ENCODE measurements around the gene SNX33. TPM values are rescaled to one million over a fixed set of nuclear protein-coding genes. Genes with fewer than 3 reads are reported as not detected.

Gene SNX33
- polyA plus RNA-seq, 4 donors = 11.0 to 19.8 (median 15.2) TPM

GRCh38 chr15:75648156-75649000, 666 bp downstream of the SNX33 start:
- H3K4me3 ChIP-seq (ENCODE audit: low read depth in 1 of 3, low read length in 3 of 3) = peak overlapping the region; percentile 69 to 92 (median 86)
- H3K27me3 ChIP-seq (ENCODE audit: control insufficient read depth in 3 of 3, insufficient read depth in 3 of 3, low read length in 3 of 3) = no peaks in the 10 kb centered on the region
- peak in 1 of 2 donors; percentile 47 for DNase-seq
- peaks cover 0 to 43% (median 0%) of the 10 kb centered on the region in 3 donors for H3K36me3 ChIP-seq (ENCODE audit: control insufficient read depth in 3 of 3, insufficient read depth in 2 of 3, low read depth in 1 of 3, low read length in 3 of 3)
- 4 to 8% (median 7%) methylated on average over 33 to 34 of the region's 34 CpGs for WGBS, 3 donors
- H3K4me1 ChIP-seq (ENCODE audit: control insufficient read depth in 3 of 3, insufficient read depth in 2 of 3, low read depth in 1 of 3, low read length in 2 of 3) = peaks cover 4 to 53% (median 17%) of the 10 kb centered on the region in 3 donors
- no peak for FAIRE-seq
- H3K27ac ChIP-seq (ENCODE audit: low read depth in 1 of 3, low read length in 2 of 3) = peak overlapping the region; percentile 87 to 93 (median 89)
- no peaks in the 10 kb centered on the region for H3K9me3 ChIP-seq (ENCODE audit: control insufficient read depth in 2 of 2, insufficient read depth in 1 of 2, low read depth in 1 of 2, low read length in 1 of 2)

- Histone ChIP-seq H3K36me3 (ENCODE audit: control insufficient read depth in 3 of 3, insufficient read depth in 2 of 3, low read depth in 1 of 3, low read length in 3 of 3) (peaks cover 0 to 48% (median 0%) of the 10 kb centered on the region in 3 donors), H3K9me3 (ENCODE audit: control insufficient read depth in 2 of 2, insufficient read depth in 1 of 2, low read depth in 1 of 2, low read length in 1 of 2) (no peaks in the 10 kb centered on the region), H3K27me3 (ENCODE audit: control insufficient read depth in 3 of 3, insufficient read depth in 3 of 3, low read length in 3 of 3) (no peaks in the 10 kb centered on the region), H3K4me1 (ENCODE audit: control insufficient read depth in 3 of 3, insufficient read depth in 2 of 3, low read depth in 1 of 3, low read length in 2 of 3) (peaks cover 4 to 53% (median 17%) of the 10 kb centered on the region in 3 donors), H3K4me3 (ENCODE audit: low read depth in 1 of 3, low read length in 3 of 3) (peak overlapping the region in 2 of 3 donors; percentile 86 to 92), H3K27ac (ENCODE audit: low read depth in 1 of 3, low read length in 2 of 3) (peak overlapping the region in 2 of 3 donors; percentile 89 to 93)
- DNase-seq (no peak), FAIRE-seq (no peak)
- 67 to 76% (median 74%) methylated on average over 18 to 19 of the region's 19 CpGs for WGBS, 3 donors
These were observed 1.5 kb downstream of the SNX33 start for GRCh38 chr15:75649045-75649761.

GRCh38 chr15:75649848-75650247, 2.1 kb downstream of the SNX33 start:
- Histone ChIP-seq H3K27me3 (ENCODE audit: control insufficient read depth in 3 of 3, insufficient read depth in 3 of 3, low read length in 3 of 3) (no peaks in the 10 kb centered on the region), H3K4me1 (ENCODE audit: control insufficient read depth in 3 of 3, insufficient read depth in 2 of 3, low read depth in 1 of 3, low read length in 2 of 3) (peaks cover 4 to 58% (median 17%) of the 10 kb centered on the region in 3 donors), H3K36me3 (ENCODE audit: control insufficient read depth in 3 of 3, insufficient read depth in 2 of 3, low read depth in 1 of 3, low read length in 3 of 3) (peaks cover 0 to 53% (median 0%) of the 10 kb centered on the region in 3 donors), H3K27ac (ENCODE audit: low read depth in 1 of 3, low read length in 2 of 3) (no peak overlapping the region), H3K9me3 (ENCODE audit: control insufficient read depth in 2 of 2, insufficient read depth in 1 of 2, low read depth in 1 of 2, low read length in 1 of 2) (no peaks in the 10 kb centered on the region), H3K4me3 (ENCODE audit: low read depth in 1 of 3, low read length in 3 of 3) (peak overlapping the region in 1 of 3 donors; percentile 5)
- 90% methylated on average over 18 of the region's 18 CpGs for WGBS, 3 donors
- FAIRE-seq (no peak), DNase-seq (no peak)

GRCh38 chr15:75650908-75651809, 3.4 kb downstream of the SNX33 start:
- H3K9me3 ChIP-seq (ENCODE audit: control insufficient read depth in 2 of 2, insufficient read depth in 1 of 2, low read depth in 1 of 2, low read length in 1 of 2) = no peaks in the 10 kb centered on the region
- peak overlapping the region in 2 of 3 donors; percentile 34 to 63 for H3K27ac ChIP-seq (ENCODE audit: low read depth in 1 of 3, low read length in 2 of 3)
- H3K36me3 ChIP-seq (ENCODE audit: control insufficient read depth in 3 of 3, insufficient read depth in 2 of 3, low read depth in 1 of 3, low read length in 3 of 3) = peaks cover 0 to 60% (median 0%) of the 10 kb centered on the region in 3 donors
- DNase-seq = peak in 1 of 2 donors; percentile 64
- peaks cover 4 to 64% (median 17%) of the 10 kb centered on the region in 3 donors for H3K4me1 ChIP-seq (ENCODE audit: control insufficient read depth in 3 of 3, insufficient read depth in 2 of 3, low read depth in 1 of 3, low read length in 2 of 3)
- peak overlapping the region in 2 of 3 donors; percentile 5 to 26 for H3K4me3 ChIP-seq (ENCODE audit: low read depth in 1 of 3, low read length in 3 of 3)
- WGBS, 3 donors = 26 to 43% (median 27%) methylated on average over 9 of the region's 9 CpGs
- FAIRE-seq = no peak
- H3K27me3 ChIP-seq (ENCODE audit: control insufficient read depth in 3 of 3, insufficient read depth in 3 of 3, low read length in 3 of 3) = no peaks in the 10 kb centered on the region

GRCh38 chr15:75651810-75652543, 4.3 kb downstream of the SNX33 start:
- no peak for DNase-seq
- Histone ChIP-seq H3K27ac (ENCODE audit: low read depth in 1 of 3, low read length in 2 of 3) (peak overlapping the region in 1 of 3 donors; percentile 63), H3K27me3 (ENCODE audit: control insufficient read depth in 3 of 3, insufficient read depth in 3 of 3, low read length in 3 of 3) (no peaks in the 10 kb centered on the region), H3K9me3 (ENCODE audit: control insufficient read depth in 2 of 2, insufficient read depth in 1 of 2, low read depth in 1 of 2, low read length in 1 of 2) (no peaks in the 10 kb centered on the region), H3K4me1 (ENCODE audit: control insufficient read depth in 3 of 3, insufficient read depth in 2 of 3, low read depth in 1 of 3, low read length in 2 of 3) (peaks cover 4 to 60% (median 13%) of the 10 kb centered on the region in 3 donors), H3K36me3 (ENCODE audit: control insufficient read depth in 3 of 3, insufficient read depth in 2 of 3, low read depth in 1 of 3, low read length in 3 of 3) (peaks cover 0 to 69% (median 0%) of the 10 kb centered on the region in 3 donors), H3K4me3 (ENCODE audit: low read depth in 1 of 3, low read length in 3 of 3) (peak overlapping the region in 1 of 3 donors; percentile 26)
- WGBS, 3 donors = 10 to 38% (median 30%) methylated on average over 2 of the region's 2 CpGs
- no peak for FAIRE-seq

- Histone ChIP-seq H3K27me3 (ENCODE audit: control insufficient read depth in 3 of 3, insufficient read depth in 3 of 3, low read length in 3 of 3) (no peaks in the 10 kb centered on the region), H3K9me3 (ENCODE audit: control insufficient read depth in 2 of 2, insufficient read depth in 1 of 2, low read depth in 1 of 2, low read length in 1 of 2) (no peaks in the 10 kb centered on the region), H3K36me3 (ENCODE audit: control insufficient read depth in 3 of 3, insufficient read depth in 2 of 3, low read depth in 1 of 3, low read length in 3 of 3) (peaks cover 0 to 83% (median 5%) of the 10 kb centered on the region in 3 donors), H3K4me1 (ENCODE audit: control insufficient read depth in 3 of 3, insufficient read depth in 2 of 3, low read depth in 1 of 3, low read length in 2 of 3) (peaks cover 4 to 58% (median 13%) of the 10 kb centered on the region in 3 donors), H3K4me3 (ENCODE audit: low read depth in 1 of 3, low read length in 3 of 3) (no peak overlapping the region), H3K27ac (ENCODE audit: low read depth in 1 of 3, low read length in 2 of 3) (peak overlapping the region in 1 of 3 donors; percentile 3)
- DNase-seq = no peak
- FAIRE-seq = no peak
- 83 to 90% (median 88%) methylated on average over 16 of the region's 16 CpGs for WGBS, 3 donors
These were observed 5.7 kb downstream of the SNX33 start for GRCh38 chr15:75653347-75653913.

GRCh38 chr15:75654201-75654907, 6.6 kb downstream of the SNX33 start:
- no peaks in the 10 kb centered on the region for H3K27me3 ChIP-seq (ENCODE audit: control insufficient read depth in 3 of 3, insufficient read depth in 3 of 3, low read length in 3 of 3)
- FAIRE-seq = no peak
- no peak for DNase-seq
- H3K27ac ChIP-seq (ENCODE audit: low read depth in 1 of 3, low read length in 2 of 3) = no peak overlapping the region
- WGBS, 3 donors = 39 to 57% (median 52%) methylated on average over 4 of the region's 4 CpGs
- H3K36me3 ChIP-seq (ENCODE audit: control insufficient read depth in 3 of 3, insufficient read depth in 2 of 3, low read depth in 1 of 3, low read length in 3 of 3) = peaks cover 0 to 88% (median 8%) of the 10 kb centered on the region in 3 donors
- no peak overlapping the region for H3K4me3 ChIP-seq (ENCODE audit: low read depth in 1 of 3, low read length in 3 of 3)
- no peaks in the 10 kb centered on the region for H3K9me3 ChIP-seq (ENCODE audit: control insufficient read depth in 2 of 2, insufficient read depth in 1 of 2, low read depth in 1 of 2, low read length in 1 of 2)
- peaks cover 4 to 48% (median 13%) of the 10 kb centered on the region in 3 donors for H3K4me1 ChIP-seq (ENCODE audit: control insufficient read depth in 3 of 3, insufficient read depth in 2 of 3, low read depth in 1 of 3, low read length in 2 of 3)
